HG02623 (cell line): ENCODE results near the gene TSEN54.

ENCODE experiments used
- ATAC-seq: cut with Tn5 transposase; IDR thresholded peaks from one replicate; pipeline ENCODE4 v1.9.1; 2021; ENCODE audit warnings: moderate library complexity; ENCODE audit not compliant: unreplicated experiment

The TSEN54 gene

DNA sequence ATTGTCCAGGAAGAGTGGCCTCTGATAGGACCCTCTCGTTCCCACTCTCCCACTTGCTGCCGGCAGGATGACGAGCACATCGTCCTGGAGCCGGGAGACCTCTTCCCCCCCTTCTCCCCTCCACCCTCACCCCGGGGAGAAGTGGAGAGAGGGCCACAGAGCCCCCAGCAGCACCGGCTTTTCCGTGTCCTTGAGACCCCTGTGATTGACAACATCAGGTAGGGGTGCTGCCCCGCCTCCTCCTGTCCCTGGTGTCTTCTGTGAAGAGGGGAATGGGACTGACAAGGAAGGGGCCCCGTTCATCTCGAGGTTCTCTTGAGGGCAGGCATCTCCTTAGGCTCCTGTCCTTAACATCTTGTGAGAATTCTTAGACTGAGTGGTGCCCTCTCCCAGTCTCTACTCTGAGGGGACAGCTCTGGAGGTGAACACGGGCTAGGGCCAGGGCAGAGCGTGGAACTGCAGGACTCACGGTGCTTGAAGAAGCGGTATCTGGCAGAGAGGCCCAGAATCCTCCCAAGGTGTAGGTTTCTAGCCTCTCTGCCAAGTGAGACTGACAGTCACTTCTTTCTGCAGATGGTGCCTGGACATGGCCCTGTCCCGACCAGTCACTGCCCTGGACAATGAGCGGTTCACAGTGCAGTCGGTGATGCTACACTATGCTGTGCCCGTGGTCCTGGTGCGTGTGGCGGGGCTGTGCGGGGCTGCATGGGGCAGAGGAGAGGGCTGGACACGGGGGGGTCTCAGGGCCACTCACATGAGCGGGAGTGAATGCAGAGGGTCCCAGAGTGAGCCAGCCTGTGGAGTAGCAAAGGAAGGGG lies 27.4 kb upstream of the TSEN54 start:
- no peak for ATAC-seq

DNA sequence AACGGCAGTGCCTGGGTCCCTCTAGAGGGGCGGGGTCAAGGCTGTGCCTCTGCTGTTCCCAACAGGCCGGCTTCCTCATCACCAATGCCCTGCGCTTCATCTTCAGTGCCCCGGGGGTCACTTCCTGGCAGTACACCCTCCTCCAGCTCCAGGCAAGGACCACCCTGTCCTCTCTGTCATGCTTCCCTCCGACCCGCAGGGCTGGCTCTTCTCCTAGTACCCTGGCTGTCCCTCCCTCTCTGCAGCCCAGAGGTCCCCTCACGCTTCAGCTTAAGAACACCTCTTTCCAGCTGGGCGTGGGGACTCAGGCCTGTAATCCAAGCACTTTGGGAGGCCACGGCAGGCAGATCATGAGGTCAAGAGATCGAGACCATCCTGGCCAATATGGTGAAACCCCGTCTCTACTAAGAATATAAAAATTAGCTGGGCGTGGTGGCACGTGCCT lies 26.8 kb upstream of the TSEN54 start:
- ATAC-seq, result no peak

DNA sequence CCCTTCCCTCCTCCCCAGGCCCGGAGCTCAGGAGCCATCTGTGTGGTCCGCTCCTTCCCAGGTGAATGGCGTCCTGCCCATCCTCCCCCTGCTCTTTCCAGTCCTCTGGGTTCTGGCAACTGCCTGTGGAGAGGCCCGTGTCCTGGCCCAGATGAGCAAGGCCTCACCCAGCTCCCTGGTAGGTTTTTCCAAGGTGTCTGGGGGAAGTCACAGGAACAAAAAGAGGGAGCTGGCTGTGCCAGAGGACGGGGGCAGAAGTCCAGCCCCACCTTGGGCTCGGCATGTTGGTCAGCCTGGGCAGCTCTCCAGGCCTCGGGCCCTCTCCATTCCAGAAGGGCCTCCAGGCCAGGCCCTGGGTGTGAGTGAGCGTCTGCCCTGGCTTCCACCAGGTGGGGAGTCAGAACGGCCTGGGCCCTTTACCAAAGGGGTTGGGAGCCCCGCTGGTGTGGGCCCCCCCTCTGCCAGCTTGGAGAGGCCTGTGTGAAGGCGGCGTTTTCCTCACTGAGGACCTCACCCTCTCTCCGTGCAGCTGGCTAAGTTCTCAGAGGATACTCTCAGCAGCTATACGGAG lies 26.1 kb upstream of the TSEN54 start:
- no peak for ATAC-seq

DNA sequence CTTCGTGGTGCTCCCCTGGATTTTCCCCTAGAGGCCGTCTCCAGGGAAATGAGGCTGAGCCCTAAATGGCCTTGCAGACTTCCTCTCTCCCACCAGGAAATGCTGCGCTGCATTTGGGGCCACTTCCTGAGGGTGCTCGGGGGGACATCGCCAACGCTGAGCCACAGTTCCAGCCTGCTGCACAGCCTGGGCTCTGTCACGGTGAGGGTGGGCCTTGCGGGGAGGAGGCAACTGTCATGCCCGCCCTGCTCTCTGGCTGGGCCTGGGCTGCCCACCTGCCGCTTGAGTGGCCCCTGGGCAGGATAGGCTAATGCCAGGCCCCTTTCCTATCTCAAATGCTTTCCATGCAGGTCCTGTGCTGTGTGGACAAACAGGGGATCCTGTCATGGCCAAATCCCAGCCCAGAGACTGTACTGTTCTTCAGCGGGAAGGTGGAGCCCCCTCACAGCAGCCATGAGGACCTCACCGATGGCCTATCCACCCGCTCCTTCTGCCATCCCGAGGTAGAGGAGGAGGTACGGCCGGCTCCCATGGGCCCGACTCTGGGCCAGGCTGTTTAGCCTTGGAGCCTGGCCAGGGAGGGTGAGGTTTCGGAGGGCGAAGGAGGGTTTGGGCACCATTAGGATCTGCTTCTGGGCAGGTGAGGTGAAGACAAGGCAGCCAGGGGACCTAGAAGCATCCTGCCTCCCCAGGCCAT lies 25.2 kb upstream of the TSEN54 start:
- ATAC-seq, result no peak

DNA sequence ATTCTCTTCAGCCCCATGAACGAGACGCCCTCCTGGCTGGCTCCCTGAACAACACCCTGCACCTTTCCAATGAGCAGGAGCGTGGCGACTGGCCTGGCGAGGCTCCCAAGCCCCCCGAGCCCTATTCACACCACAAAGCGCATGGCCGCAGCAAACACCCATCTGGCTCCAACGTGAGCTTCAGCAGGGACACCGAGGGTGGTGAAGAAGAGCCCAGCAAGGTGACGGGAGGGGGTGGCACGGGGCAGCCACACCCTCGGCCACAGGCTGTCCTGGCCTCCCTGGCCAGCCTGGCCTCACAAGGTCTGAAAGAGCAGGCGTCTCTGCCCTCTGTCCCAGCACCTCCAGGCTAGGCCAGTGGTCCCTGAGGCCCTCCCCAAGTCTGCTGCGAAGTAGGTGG lies 24.6 kb upstream of the TSEN54 start:
- no peak for ATAC-seq

DNA sequence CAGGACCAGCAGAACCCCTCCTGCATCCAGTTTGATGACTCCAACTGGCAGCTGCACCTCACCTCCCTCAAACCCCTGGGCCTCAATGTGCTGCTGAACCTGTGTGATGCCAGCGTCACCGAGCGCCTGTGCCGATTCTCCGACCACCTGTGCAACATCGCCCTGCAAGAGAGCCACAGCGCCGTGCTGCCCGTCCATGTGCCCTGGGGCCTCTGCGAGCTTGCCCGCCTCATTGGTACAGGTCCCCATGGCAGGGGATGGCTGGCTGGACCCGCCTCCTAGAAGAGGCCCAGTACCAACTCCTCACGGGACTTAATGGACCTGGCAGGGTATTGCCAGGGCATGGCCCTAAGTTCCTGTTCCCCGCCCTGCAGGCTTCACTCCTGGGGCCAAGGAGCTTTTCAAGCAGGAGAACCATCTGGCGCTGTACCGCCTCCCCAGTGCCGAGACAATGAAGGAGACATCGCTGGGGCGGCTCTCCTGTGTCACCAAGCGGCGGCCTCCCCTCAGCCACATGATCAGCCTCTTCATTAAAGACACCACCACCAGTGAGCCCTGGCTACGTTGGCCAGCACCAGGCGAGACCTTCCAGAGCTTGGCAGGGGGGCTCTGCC lies 23.7 kb upstream of the TSEN54 start:
- ATAC-seq, result no peak

DNA sequence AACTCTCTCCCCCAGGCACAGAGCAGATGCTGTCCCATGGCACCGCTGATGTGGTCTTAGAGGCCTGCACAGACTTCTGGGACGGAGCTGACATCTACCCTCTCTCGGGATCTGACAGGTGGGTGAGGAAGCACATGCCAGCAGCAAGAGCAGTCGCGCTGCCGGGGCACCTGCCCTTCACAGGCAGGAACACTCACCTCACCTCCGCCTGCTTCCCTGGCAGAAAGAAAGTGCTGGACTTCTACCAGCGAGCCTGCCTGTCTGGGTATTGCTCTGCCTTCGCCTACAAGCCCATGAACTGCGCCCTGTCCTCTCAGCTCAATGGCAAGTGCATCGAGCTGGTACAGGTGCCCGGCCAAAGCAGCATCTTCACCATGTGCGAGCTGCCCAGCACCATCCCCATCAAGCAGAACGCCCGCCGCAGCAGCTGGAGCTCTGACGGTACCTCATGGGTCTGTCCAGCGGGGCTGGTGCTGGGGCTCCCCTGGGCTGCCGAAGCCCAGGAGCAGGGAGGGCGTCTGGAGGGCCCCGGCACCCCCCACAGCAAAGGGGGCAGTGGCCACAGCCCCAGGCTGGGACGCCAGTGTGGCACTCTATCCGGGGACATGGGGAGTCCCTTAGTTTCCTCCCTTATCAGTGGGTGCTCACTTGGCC lies 22.7 kb upstream of the TSEN54 start:
- ATAC-seq, result no peak

DNA sequence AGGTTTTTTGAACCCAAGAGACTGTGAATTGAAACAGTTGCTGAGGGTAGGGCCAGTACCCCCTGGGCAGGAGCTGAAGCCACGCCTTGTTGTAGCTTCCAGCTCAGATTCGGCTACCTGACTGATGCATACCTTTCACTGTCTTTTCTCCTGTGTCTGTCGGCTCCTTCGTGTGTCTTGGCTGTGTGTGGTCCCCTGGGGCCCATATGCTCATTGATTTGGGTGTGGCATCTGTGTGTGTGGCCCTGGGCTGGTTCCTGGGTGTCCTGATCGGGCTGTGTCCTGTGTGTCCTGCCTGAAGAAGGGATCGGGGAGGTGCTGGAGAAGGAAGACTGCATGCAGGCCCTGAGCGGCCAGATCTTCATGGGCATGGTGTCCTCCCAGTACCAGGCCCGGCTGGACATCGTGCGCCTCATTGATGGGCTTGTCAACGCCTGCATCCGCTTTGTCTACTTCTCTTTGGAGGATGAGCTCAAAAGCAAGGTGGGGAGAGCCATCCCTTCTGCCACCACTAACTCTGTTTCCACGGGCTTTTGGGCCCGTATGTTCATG lies 21.9 kb upstream of the TSEN54 start:
- ATAC-seq, result no peak

DNA sequence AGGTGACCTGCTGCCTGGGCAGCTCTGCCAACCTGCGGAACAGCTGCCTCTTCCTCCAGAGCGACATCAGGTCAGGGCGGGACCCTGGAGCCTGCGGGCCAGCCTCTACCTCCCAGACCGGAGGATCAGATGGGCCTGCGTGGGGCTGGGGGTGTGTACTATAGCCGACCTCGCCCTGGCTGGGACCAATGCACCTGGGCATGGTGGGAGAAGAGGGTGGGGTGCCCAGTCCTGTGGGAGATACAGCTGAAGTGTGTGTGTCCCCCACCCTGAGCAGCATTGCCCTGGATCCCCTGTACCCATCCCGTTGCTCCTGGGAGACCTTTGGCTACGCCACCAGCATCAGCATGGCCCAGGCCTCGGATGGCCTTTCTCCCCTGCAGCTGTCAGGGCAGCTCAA lies 20.3 kb upstream of the TSEN54 start:
- no peak for ATAC-seq

DNA sequence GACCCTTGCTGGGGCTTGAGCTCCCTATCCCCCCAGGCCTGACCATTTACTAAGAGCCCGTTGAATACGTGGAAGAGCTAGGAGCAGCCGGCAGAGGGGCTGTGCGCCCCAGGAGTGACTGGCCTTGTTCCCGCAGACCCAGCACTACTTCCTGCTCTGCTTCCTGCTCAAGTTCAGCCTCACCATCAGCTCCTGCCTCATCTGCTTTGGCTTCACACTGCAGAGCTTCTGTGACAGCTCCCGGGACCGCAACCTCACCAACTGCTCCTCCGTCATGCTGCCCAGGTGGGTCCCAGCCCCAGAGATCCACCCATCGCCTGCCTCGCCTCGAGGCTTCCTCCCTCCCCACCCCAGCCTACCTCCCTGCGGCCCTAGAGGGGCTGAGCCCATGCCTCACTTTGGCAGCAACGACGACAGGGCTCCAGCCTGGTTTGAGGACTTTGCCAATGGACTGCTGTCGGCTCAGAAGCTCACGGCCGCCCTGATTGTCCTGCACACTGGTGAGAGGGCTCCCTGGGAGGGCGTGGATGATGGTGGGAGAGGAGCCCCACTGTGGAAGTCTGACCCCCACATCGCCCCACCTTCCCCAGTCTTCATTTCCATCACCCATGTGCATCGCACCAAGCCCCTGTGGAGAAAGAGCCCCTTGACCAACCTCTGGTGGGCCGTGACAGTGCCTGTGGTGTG lies 18.1 kb upstream of the TSEN54 start:
- no peak for ATAC-seq

DNA sequence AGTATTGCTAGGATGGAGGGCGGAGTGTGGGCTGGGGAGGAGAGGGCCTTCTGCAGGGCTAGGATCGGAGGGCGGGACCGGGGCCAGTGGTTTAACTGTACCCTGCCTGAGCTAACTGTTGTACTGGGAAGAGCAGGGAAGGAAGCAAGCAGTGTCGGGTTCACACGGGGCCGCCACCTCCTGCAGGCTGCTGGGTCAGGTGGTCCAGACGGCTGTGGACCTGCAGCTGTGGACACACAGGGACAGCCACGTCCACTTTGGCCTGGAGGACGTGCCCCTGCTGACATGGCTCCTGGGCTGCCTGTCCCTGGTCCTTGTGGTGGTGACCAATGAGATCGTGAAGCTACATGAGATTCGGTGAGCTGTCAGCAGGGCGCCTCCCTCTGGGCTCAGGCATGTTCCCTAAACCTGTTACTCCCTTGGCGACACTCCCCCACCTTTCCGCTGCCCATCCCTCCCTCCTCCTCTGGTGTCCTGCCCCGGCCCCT lies 17.6 kb upstream of the TSEN54 start:
- ATAC-seq, result no peak

DNA sequence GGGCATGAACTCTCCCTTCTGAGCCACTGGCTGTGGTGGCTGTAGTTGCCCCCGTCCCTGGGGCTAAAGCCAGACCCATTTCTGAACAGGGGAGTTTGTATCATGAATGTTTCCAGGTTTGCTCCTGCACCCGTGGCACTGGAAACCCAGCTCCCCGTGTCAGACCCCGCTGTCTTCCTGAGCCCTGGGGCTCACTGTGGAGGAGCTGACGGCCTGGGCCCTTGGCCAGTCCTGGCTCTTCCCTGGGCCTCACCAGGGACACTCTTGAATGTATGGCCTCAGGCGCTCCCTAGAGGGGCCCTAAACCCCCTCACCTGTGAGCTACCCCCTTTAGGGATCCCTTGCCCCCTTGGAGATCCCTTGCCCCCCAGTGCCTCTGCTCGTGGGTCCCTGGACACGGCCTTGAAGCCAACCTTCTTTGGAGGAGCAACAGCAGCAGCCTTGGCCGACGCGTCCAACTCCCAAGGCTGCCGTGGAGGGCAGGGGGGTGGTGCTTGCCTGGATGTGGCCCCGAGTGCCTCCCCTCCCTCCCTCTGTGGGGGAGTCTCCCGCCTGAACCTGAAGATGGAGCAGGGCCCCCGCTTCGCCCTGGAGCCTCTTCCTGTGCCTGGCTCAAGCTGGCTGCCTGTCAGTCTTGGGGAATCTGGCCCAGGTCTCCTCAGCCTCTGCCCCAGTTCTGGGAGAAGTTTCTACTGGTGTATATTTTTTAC lies 16.9 kb upstream of the TSEN54 start:
- ATAC-seq, result no peak

DNA sequence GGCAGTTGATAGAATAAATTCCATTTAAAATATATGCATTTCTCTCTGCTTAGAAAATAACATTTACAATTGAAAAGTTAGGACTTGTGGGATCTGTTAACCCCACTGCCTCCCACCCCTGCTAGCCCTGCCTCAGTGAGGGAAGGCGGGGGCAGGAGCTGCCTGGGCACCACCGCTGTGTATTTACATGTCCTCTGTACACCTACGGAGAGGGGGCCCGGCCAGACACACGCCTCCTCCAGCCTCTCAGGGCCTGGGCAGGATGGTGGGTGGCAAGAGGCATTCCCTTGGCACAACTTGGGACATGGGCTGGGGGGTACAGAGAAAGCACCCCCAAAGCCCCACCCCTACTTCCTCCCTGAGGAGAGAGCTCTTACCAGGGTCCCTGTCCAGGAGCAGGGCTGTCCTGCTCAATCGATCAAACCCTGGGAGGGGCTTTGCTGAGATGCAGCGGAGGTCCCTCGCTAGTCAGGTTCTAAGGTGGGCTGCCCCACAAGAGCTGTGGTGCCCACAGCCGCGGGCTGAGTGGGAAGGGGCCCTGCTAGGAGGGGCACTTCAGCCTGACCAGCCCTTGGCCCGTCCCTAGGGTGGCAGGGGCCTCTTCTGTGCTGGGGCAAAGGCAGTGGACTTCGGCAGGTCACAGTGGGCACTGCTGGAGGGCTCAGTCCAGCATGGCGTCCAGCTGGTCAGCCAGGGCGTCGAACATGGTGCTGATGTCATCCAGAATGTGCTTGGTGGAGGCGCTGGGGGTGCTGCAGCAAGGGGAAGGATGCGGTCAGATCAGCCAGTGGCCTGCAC lies 15.7 kb upstream of the TSEN54 start:
- no peak for ATAC-seq

DNA sequence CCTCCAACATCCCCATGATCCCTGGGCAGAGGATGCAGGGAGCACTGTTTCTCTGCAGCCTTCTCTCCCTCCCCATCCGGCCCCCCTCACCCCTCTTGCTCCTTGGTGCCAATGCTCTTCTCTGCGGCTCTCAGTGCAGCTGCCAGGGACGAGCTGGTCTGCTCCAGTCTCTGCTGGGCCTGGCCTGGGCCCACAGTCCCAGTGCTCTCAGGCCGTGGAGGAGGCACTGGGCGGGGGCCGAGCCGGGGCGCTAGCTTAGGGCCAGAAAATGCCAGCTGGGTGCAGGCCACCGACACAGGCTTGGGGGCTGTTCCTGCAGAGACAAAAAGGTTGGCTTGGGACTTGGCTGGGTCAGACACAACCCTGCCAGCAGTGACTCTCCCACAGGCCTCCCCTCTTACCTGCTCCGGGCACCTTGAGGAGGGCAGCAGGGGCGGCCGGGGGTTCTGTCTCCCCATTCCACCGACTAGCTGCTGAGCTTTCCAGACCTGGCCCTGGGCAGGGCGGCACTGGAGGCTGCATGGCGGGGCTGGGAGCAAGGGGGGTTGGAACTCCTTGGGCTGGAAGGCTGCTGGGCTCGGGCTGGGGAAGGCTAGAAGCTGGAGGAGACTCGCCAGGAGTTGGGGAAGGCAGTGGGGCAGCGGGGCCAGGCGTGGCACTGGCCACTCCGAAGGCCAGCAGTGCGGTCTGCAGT lies 14.8 kb upstream of the TSEN54 start:
- no peak for ATAC-seq

DNA sequence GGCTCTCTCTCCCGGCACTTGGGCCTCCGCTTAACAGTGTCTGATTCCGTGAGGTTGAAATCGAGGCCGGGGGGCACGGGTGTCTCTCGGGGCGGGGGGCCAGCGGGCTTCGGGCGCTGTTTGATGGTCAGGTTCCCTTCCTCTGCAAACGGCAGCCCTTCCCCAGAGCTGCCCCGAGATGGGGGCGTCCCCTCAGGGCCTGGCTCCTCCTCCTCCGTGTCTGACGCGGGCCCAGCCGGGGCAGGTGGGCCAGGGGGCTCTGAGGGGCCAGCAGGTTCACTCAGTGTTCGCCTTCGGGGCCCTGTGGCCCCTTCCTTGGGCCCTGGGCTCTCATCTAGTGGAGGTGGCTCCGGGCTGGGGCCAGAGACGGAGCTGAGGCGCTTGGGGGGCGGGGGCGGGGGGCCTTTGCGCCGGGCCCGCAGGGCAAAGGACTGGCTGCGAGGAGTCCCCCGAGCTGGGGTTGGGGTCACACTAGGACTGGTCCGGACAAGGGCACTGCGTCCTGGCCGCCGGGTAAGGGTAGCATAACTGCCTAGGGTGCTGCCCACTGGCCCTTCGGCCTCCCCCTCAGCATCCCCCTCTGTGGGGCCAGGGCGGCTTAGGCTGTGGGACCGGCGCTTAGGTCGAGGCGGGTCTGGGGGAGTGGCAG lies 14.1 kb upstream of the TSEN54 start:
- no peak for ATAC-seq

DNA sequence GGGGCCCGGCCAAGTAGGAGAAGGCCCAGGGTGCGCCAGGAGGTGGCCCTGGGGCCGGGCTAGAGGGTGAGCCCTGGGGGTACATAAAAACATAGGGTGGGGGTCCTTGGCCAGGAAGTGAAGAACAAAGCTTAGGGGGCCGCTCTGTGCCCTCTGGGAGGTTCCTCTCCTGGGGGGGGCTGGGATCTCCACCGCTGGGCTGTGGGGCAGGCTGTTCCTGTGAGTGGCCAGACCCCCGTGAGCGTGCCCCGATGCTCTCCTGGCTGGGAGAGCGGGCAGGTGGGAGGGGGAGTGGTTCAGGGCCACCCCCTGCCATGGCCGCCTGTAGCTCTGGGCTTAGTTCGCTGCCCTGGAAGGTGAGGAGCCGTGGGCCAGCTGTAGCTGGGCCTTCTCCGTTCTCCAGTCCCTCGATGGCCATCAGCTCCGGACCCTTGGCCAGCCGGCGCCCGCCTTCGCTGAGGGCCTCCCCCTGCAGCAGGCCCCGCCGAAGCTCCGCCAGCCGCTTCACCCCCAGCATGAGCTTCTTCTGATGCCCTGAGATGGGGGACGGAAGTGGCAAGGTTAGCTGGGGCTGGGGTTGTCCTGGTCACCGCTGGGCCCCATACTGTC lies 13.5 kb upstream of the TSEN54 start:
- ATAC-seq, result no peak

DNA sequence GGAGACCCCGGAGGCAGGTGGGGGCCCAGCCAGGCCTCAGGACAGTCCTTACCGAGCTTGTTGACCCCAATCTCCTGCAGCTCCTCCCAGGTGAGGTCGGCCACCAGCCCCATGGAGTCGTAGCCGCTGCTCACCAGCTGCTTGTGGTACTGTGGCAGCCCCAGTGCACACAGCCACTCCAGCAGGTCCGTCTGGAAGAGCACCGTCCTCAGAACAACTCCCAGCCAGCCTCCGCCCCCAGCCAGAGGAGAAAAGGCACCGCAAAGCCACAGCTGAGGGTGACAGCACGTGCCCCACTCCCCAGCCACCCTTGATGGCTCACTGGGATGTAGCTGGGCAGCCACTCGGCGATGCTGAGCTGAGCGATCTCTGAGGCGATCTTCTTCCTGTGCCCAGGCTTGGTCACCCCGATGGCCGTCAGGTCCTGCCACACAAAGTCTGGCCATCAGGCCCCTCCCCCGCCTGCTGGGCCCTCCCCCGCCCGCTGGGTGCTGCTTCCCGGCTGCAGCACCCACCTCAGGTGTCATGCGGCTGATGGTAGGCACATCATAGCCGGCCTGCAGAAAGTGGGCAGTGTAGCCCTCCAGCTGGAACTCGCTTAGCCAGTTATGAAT lies 12.9 kb upstream of the TSEN54 start:
- ATAC-seq, result no peak
